ENCODE data around the gene PPARG.

Gene PPARG

DNA sequence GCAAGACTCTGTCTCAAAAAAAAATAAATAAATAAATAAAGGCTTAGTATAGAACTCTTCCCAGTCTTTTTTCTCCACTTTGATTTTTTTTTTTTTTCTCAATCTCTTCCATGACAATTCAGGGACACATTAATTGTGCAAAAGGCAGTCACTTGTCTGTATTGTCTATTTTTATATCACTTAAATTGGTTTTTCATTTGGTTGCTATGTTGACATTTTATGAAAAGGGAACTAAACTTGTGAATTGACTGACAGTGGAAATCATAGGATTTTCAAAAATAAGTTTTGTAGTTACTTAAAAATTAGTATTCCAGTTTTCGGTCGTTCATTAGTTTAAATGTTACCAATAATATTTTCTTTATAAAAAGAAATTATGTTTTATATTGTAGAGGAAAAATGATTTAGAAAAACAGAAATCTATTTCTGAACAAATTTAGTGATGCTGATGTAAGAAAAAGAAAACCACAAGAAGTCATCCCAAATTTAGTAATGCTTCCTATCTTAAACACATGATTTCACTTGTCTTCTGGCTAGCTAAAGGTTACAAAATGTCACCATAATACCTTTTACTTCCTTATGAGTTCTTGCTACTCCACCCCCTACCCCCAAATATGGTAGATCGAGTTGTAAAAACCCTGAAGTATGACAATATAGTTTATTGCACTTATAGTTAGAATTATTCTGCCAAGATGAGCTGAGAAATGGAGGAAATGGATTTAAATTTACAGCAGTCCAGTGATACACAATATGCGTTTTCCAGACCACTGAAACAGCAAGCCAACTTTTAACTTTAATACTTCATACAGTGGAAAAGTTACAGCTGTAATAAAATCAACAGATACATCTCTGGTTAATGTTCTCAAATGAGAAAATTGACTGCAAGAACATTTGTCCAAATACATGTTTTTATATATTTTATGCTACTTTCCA lies 37.0 kb downstream of the PPARG start:
- TF ChIP-seq JUND (IDR thresholded peaks at IDR 0.05; ENCODE audit: low read depth): no peak
- in situ Hi-C loops (cut with HindIII; ENCODE audit: low pct_unique_long_range_greater_than_20kb, low sequenced_read_pairs): no loop called here
- DNase-seq (ENCODE audit: low read depth in 1 of 2, low spot score in 1 of 2): no peak

DNA sequence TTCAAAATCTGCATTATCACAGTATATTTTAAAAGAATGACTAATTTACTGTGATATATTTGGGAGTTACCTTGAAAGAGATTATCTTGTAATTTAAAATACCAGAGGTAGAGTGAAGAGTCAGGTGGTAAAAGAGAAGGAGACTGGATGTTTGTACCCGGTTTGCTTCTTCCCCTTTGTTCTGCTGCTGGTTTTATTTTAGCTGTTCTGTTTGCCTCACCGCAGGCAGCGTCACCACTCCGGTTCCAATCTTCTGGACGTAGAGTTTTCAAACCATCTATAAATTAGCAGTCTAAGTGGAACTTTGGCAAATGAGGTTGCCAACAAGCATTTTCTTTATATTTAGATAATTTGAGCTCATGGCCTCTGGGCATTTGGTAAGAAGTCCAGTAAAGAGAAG lies 38.2 kb downstream of the PPARG start:
- in situ Hi-C loops (cut with HindIII; ENCODE audit: low pct_unique_long_range_greater_than_20kb, low sequenced_read_pairs): no loop called here
- DNase-seq (ENCODE audit: low read depth in 1 of 2, low spot score in 1 of 2): no peak
- TF ChIP-seq JUND (IDR thresholded peaks at IDR 0.05; ENCODE audit: low read depth): no peak

GRCh38 chr3:12328132-12328836 lies 39.4 kb downstream of the PPARG start:
- no peak for DNase-seq (ENCODE audit: low read depth in 1 of 2, low spot score in 1 of 2)
- in situ Hi-C loops (cut with HindIII; ENCODE audit: low pct_unique_long_range_greater_than_20kb, low sequenced_read_pairs): no loop called here
- TF ChIP-seq JUND (IDR thresholded peaks at IDR 0.05; ENCODE audit: low read depth): no peak

- DNase-seq (ENCODE audit: low read depth in 1 of 2, low spot score in 1 of 2): no peak
- in situ Hi-C loops (cut with HindIII; ENCODE audit: low pct_unique_long_range_greater_than_20kb, low sequenced_read_pairs): no loop called here
- no peak for TF ChIP-seq JUND (IDR thresholded peaks at IDR 0.05; ENCODE audit: low read depth)
These were observed 40.1 kb downstream of the PPARG start for GRCh38 chr3:12328837-12329462.

DNA sequence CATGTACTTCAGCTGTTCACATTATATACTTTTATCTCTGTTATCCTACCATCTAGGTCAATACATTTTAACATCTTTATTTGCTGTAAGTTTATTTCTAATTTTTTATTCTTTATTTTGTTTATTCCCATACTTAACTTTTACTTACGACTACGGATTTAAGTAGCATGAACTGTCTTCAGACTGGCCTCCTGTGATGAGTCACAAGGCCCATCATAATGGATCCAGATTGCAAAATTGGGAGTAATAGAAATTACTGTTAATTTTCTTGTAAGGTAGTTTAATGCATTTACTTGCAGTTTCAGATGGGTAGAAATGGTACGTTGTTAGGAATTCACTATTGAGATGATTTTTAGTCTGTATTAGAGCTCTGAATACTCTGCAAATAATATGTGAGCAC lies 45.9 kb downstream of the PPARG start:
- DNase-seq (ENCODE audit: low read depth in 1 of 2, low spot score in 1 of 2): no peak
- in situ Hi-C loops (cut with HindIII; ENCODE audit: low pct_unique_long_range_greater_than_20kb, low sequenced_read_pairs): no loop called here
- no peak for TF ChIP-seq JUND (IDR thresholded peaks at IDR 0.05; ENCODE audit: low read depth)

DNA sequence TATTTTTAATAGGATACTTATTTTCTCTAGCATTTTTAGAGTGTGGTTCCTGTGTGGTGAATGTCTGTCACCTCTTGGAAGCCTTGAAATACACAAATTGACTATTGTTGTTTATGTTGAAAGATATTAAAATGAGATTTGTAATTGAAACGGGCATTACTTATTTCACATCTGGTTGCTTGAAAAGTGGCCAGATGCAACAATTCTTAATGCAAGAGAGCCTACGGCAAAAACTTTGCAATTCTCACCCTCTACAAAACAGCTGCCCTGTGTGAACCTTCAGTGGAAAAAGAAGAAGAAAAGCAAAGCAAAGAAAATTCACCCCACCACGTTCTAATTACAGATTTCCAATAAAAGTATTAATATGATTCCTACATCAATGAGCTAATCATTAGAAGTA lies 46.6 kb downstream of the PPARG start:
- DNase-seq (ENCODE audit: low read depth in 1 of 2, low spot score in 1 of 2): no peak
- in situ Hi-C loops (cut with HindIII; ENCODE audit: low pct_unique_long_range_greater_than_20kb, low sequenced_read_pairs): no loop called here
- TF ChIP-seq JUND (IDR thresholded peaks at IDR 0.05; ENCODE audit: low read depth): no peak

DNA sequence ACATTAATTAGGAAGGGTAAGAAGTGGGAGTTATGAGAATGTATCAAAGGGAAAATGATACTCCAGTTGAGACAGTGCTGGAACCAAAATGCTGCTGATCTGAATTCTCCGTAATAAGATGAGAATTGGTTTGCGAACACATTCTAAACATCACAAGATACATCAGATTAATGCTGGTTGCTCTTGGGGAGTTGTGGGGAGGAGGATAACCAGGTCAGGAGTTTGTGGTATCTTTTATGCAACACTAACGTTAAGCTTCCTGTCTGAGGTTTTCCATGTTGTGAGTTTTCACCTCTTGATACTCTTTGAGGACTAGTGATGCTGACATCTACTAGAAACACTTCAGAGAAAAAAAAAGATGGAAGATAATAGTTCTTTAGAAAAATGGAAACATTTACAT lies 47.2 kb downstream of the PPARG start:
- no peak for DNase-seq (ENCODE audit: low read depth in 1 of 2, low spot score in 1 of 2)
- in situ Hi-C loops (cut with HindIII; ENCODE audit: low pct_unique_long_range_greater_than_20kb, low sequenced_read_pairs): no loop called here
- no peak for TF ChIP-seq JUND (IDR thresholded peaks at IDR 0.05; ENCODE audit: low read depth)

DNA sequence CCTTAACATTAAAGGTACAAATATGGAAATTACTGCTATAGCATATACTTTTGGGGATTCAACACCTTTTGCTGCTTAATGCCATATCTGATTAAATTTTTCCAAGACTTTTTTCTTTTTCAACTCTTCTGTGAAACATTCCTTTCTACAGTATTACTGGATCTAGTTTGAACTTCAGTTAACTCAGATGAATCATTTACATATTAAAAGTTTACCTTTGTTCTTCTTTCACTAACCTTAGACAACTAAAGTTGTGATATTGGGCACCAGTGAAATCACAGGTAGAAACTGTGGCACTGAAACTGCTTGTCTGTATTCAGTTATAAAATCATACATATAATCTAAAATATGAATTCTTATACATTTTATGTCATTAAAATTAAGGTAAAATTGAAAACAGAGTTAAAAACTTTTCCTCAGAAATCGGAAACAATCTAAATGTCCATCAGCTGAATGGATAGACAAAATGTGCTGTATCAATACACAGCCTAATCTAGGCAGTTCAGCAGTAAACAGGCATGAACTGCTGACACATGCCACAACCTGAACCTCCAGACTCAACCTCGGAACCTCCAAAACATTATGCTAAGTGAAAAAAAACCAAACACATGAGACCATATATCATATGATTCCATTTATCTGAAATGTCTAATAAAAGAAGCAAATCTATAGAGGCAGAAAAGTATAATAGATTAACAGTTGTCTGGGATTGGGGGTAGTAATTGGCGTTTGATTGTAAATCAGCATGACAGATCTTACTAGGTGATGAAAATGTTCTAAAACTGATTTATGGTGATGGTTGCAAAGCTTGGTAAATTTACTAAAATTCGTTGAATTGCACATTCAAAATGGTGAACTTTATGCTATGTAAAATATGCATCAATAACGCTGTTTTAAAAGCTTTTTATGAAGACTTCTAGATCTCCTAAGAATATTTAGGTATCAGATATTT lies 50.0 kb downstream of the PPARG start:
- in situ Hi-C loops (cut with HindIII; ENCODE audit: low pct_unique_long_range_greater_than_20kb, low sequenced_read_pairs): no loop called here
- DNase-seq (ENCODE audit: low read depth in 1 of 2, low spot score in 1 of 2): no peak
- TF ChIP-seq JUND (IDR thresholded peaks at IDR 0.05; ENCODE audit: low read depth): no peak

- no peak for DNase-seq (ENCODE audit: low read depth in 1 of 2, low spot score in 1 of 2)
- TF ChIP-seq JUND (IDR thresholded peaks at IDR 0.05; ENCODE audit: low read depth): no peak
- in situ Hi-C loops (cut with HindIII; ENCODE audit: low pct_unique_long_range_greater_than_20kb, low sequenced_read_pairs): no loop called here
These were observed 51.0 kb downstream of the PPARG start for GRCh38 chr3:12339701-12340480.

DNA sequence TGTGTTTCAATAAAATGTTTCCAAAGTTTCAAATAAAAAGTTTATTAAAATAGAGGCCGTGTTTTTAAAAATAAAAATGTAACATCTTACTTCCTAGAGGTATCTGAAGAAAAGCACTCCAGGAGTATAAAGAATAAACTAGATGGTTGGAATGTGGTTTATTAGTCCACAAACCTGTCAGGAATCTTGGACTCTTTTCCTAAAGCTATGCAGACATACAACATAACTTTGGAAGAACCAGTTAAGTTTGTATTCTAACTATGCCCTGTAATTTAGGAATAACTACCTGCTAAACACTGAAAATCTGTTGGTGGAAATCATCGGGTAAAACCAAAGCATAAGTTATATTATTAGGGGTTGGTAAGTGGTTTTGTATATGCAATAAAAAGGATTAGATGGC lies 51.6 kb downstream of the PPARG start:
- peak in 1 of 2 experiments; percentile 52 for DNase-seq (ENCODE audit: low read depth in 1 of 2, low spot score in 1 of 2)
- in situ Hi-C loops (cut with HindIII; ENCODE audit: low pct_unique_long_range_greater_than_20kb, low sequenced_read_pairs): no loop called here
- TF ChIP-seq JUND (IDR thresholded peaks at IDR 0.05; ENCODE audit: low read depth): no peak

DNA sequence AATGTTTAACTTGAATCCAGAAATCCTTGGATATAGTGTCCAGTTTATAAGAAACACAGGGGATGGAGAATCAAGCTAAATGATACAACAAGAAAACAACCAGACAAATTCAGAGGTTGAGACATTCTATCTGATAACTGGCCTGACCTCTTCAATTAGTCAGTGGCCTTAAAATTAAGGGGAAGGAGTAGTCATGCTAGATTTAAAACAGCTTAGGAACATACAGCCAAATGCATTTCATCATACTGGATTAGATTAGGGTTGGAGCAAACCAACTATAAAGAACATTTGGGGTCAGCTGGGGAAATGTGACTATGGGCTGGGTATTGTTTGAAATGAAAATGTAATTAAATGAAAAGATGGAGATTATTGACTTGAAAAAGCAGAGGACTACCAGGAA lies 53.3 kb downstream of the PPARG start:
- DNase-seq (ENCODE audit: low read depth in 1 of 2, low spot score in 1 of 2): no peak
- no peak for TF ChIP-seq JUND (IDR thresholded peaks at IDR 0.05; ENCODE audit: low read depth)
- in situ Hi-C loops (cut with HindIII; ENCODE audit: low pct_unique_long_range_greater_than_20kb, low sequenced_read_pairs): no loop called here

Measured in T47D (cell line).